ENCODE data around the gene SERPING1. TPM values are rescaled to one million over a fixed set of nuclear protein-coding genes. Genes with fewer than 3 reads are reported as not detected.
A peak's percentile ranks its signal among the peaks of the same experiment; 100 is the strongest.

The SERPING1 gene
- total and polyA plus RNA-seq, 8 donors, result 172 to 329 (median 196) TPM

GRCh38 chr11:57598831-57599155 is 1.3 kb downstream of the SERPING1 start:
- no peak for ATAC-seq
- intact Hi-C loops (cut with DNase I), result no loop called here
- peaks cover 9 to 21% of the 10 kb centered on the region in 2 donors for H3K4me1 ChIP-seq

GRCh38 chr11:57599381-57599780 is 1.9 kb downstream of the SERPING1 start:
- ATAC-seq (no peak), DNase-seq (no peak)
- peaks cover 0 to 10% of the 10 kb centered on the region in 2 donors for H3K36me3 ChIP-seq
- peak overlapping the region in 1 of 2 donors; percentile 56 for H3K4me3 ChIP-seq
- peaks cover 9 to 21% of the 10 kb centered on the region in 2 donors for H3K4me1 ChIP-seq
- no peak for TF ChIP-seq CTCF (IDR thresholded peaks at IDR 0.05)
- H3K27ac ChIP-seq, result peak overlapping the region; percentile 69 to 72
- H3K27me3 ChIP-seq, result no peaks in the 10 kb centered on the region
- intact Hi-C loops (cut with DNase I), result no loop called here
- H3K9me3 ChIP-seq, result no peaks in the 10 kb centered on the region

More at GRCh38 chr11:57598831-57599155, 1.3 kb downstream of the SERPING1 start:
- no peaks in the 10 kb centered on the region for H3K9me3 ChIP-seq
- H3K36me3 ChIP-seq, result peaks cover 0 to 10% of the 10 kb centered on the region in 2 donors
- no peak for TF ChIP-seq CTCF (IDR thresholded peaks at IDR 0.05)
- peak overlapping the region; percentile 52 to 56 for H3K4me3 ChIP-seq
- H3K27me3 ChIP-seq, result no peaks in the 10 kb centered on the region
- peak in 1 of 4 donors; percentile 45 for DNase-seq
- H3K27ac ChIP-seq, result peak overlapping the region; percentile 69 to 72

- intact Hi-C loops (cut with DNase I), result no loop called here
- Histone ChIP-seq H3K36me3 (peaks cover 0 to 17% of the 10 kb centered on the region in 2 donors), H3K27me3 (no peaks in the 10 kb centered on the region), H3K4me1 (peaks cover 9 to 21% of the 10 kb centered on the region in 2 donors), H3K9me3 (no peaks in the 10 kb centered on the region), H3K4me3 (no peak overlapping the region), H3K27ac (no peak overlapping the region)
- no peak for TF ChIP-seq CTCF (IDR thresholded peaks at IDR 0.05)
- no peak for ATAC-seq
- DNase-seq, result no peak
Measured at GRCh38 chr11:57601297-57601696, 3.8 kb downstream of the SERPING1 start.

- intact Hi-C loops (cut with DNase I), result no loop called here
- peaks cover under 1 to 7% of the 10 kb centered on the region in 2 donors for H3K4me1 ChIP-seq
- H3K36me3 ChIP-seq, result peaks cover 0 to 34% of the 10 kb centered on the region in 2 donors
- TF ChIP-seq CTCF (IDR thresholded peaks at IDR 0.05), result no peak
- peak overlapping the region in 1 of 2 donors; percentile 28 for H3K27ac ChIP-seq
- no peaks in the 10 kb centered on the region for H3K9me3 ChIP-seq
- DNase-seq (peak in 2 of 4 donors; percentile 64 to 81), ATAC-seq (no peak)
- H3K27me3 ChIP-seq, result no peaks in the 10 kb centered on the region
- no peak overlapping the region for H3K4me3 ChIP-seq
Measured at GRCh38 chr11:57604296-57605027, 7.0 kb downstream of the SERPING1 start.

GRCh38 chr11:57605028-57605420 is 7.5 kb downstream of the SERPING1 start:
- DNase-seq (peak in 1 of 4 donors; percentile 43), ATAC-seq (no peak)
- Histone ChIP-seq H3K36me3 (peaks cover 0 to 40% of the 10 kb centered on the region in 2 donors), H3K4me3 (no peak overlapping the region), H3K9me3 (no peaks in the 10 kb centered on the region), H3K27me3 (no peaks in the 10 kb centered on the region), H3K27ac (peak overlapping the region in 1 of 2 donors; percentile 28), H3K4me1 (peaks cover 0 to 5% of the 10 kb centered on the region in 2 donors)
- TF ChIP-seq CTCF (IDR thresholded peaks at IDR 0.05), result no peak
- intact Hi-C loops (cut with DNase I), result no loop called here

All from left lung (tissue), 10 donors.